Astrocyte (in vitro differentiated cells and primary cell): Measurements from ENCODE around the gene CUL1.

ENCODE experiments used
- EZH2 ChIP-seq: IDR thresholded peaks from 2 replicates; pipeline ENCODE4 v1.6.1; 2012; ENCODE audit warnings: mild to moderate bottlenecking, low read length, inconsistent platforms; ENCODE audit not compliant: insufficient read depth
- TF ChIP-seq, protein P1 (sequence below): IDR thresholded peaks from 2 replicates; pipeline ENCODE4 v1.5.1; 2011; ENCODE audit warnings: low read depth, mild to moderate bottlenecking, inconsistent platforms, low read length, moderate library complexity; ENCODE audit not compliant: insufficient read depth

DNA sequence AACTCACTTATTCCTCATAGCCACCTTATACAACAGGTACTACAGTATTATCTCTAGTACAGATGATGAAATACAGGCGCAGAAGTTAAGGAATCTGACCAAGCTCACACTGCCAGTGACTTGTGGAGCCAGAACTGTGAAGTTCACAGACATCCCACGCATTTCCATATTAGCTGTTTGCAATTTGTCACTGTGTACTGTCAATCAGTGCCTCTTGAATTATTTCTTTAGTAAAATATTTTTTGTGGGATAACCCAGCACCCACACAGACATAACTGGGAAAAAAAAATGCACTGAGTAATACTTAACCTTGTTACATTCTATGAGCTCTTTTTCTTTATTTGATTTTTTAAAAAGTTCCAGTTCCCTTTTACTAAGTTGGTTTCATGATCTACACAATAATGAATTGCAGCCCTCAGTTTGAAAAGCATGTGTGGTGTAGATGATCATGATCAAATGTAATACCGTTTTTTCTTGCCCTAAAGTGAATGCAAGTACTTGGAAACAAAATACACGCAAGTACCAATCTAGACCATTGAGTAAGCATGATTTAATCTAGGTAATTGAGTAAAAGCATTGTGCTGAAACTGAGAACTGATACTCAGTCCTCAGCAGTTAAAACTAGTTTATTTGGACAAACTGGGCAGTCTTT is 14.1 kb downstream of the CUL1 start:
- TF ChIP-seq, protein P1, sequence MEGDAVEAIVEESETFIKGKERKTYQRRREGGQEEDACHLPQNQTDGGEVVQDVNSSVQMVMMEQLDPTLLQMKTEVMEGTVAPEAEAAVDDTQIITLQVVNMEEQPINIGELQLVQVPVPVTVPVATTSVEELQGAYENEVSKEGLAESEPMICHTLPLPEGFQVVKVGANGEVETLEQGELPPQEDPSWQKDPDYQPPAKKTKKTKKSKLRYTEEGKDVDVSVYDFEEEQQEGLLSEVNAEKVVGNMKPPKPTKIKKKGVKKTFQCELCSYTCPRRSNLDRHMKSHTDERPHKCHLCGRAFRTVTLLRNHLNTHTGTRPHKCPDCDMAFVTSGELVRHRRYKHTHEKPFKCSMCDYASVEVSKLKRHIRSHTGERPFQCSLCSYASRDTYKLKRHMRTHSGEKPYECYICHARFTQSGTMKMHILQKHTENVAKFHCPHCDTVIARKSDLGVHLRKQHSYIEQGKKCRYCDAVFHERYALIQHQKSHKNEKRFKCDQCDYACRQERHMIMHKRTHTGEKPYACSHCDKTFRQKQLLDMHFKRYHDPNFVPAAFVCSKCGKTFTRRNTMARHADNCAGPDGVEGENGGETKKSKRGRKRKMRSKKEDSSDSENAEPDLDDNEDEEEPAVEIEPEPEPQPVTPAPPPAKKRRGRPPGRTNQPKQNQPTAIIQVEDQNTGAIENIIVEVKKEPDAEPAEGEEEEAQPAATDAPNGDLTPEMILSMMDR = no peak
- TF ChIP-seq EZH2 = no peak
